GM12892 (cell line): ENCODE data around the gene GGACT.

Experiments used
- POLR2A ChIP-seq: IDR thresholded peaks from 2 replicates; pipeline ENCODE4 v1.6.1; 2011; ENCODE audit warnings: low read depth, low read length, control low read depth
- POLR2AphosphoS5 ChIP-seq: IDR thresholded peaks from 2 replicates; pipeline ENCODE4 v1.6.1; 2011; ENCODE audit warnings: low read depth, low read length, control low read depth
- TAF1 ChIP-seq: IDR thresholded peaks from 2 replicates; pipeline ENCODE4 v1.6.1; 2011; ENCODE audit warnings: low read depth, mild to moderate bottlenecking, control low read depth, low read length, borderline replicate concordance

GRCh38 chr13:100608906-100609305 is 20.3 kb upstream of the GGACT start:
- TF ChIP-seq POLR2AphosphoS5 (no peak), POLR2A (no peak), TAF1 (no peak)
